ENCODE results near the gene C13orf46. TPM values are rescaled to one million over a fixed set of nuclear protein-coding genes. Genes with fewer than 3 reads are reported as not detected.

C13orf46 gene
- total RNA-seq, 1 donor from 2014 or later, result 0.33 TPM

GRCh38 chr13:114015969-114016295 is 42.1 kb upstream of the C13orf46 start:
- Histone ChIP-seq H3K9me3 (replicated peaks) (no peaks in the 10 kb centered on the region), H3K4me1 (no peaks in the 10 kb centered on the region), H3K27me3 (ENCODE audit: low read depth) (no peaks in the 10 kb centered on the region), H3K4me3 (no peak overlapping the region), H3K36me3 (peaks cover 63% of the 10 kb centered on the region), H3K27ac (replicated peaks) (no peak overlapping the region)
- DNase-seq, result no peak
- intact Hi-C loops (cut with micrococcal nuclease), result no loop called here
- no peak for TF ChIP-seq CTCF (IDR thresholded peaks at IDR 0.05; ENCODE audit: borderline replicate concordance)

- TF ChIP-seq CTCF (IDR thresholded peaks at IDR 0.05; ENCODE audit: borderline replicate concordance), result no peak
- no peaks in the 10 kb centered on the region for H3K27me3 ChIP-seq (ENCODE audit: low read depth)
- intact Hi-C loops (cut with micrococcal nuclease), result no loop called here
- H3K27ac ChIP-seq (replicated peaks), result peak overlapping the region; percentile 37
- H3K4me3 ChIP-seq, result no peak overlapping the region
- no peaks in the 10 kb centered on the region for H3K4me1 ChIP-seq
- no peak for DNase-seq
- H3K36me3 ChIP-seq, result peaks cover 60% of the 10 kb centered on the region
- no peaks in the 10 kb centered on the region for H3K9me3 ChIP-seq (replicated peaks)
These were observed 41.5 kb upstream of the C13orf46 start for GRCh38 chr13:114015111-114015968.

GRCh38 chr13:114013952-114014629 is 40.2 kb upstream of the C13orf46 start:
- Histone ChIP-seq H3K9me3 (replicated peaks) (no peaks in the 10 kb centered on the region), H3K36me3 (peaks cover 71% of the 10 kb centered on the region), H3K27ac (replicated peaks) (no peak overlapping the region), H3K4me3 (no peak overlapping the region), H3K4me1 (no peaks in the 10 kb centered on the region), H3K27me3 (ENCODE audit: low read depth) (no peaks in the 10 kb centered on the region)
- no peak for TF ChIP-seq CTCF (IDR thresholded peaks at IDR 0.05; ENCODE audit: borderline replicate concordance)
- intact Hi-C loops (cut with micrococcal nuclease), result no loop called here
- DNase-seq, result no peak

- H3K27ac ChIP-seq (replicated peaks), result no peak overlapping the region
- H3K27me3 ChIP-seq (ENCODE audit: low read depth), result no peaks in the 10 kb centered on the region
- no peaks in the 10 kb centered on the region for H3K4me1 ChIP-seq
- DNase-seq, result no peak
- intact Hi-C loops (cut with micrococcal nuclease), result no loop called here
- no peaks in the 10 kb centered on the region for H3K9me3 ChIP-seq (replicated peaks)
- TF ChIP-seq CTCF (IDR thresholded peaks at IDR 0.05; ENCODE audit: borderline replicate concordance), result no peak
- no peak overlapping the region for H3K4me3 ChIP-seq
- peaks cover 68% of the 10 kb centered on the region for H3K36me3 ChIP-seq
These were observed 39.5 kb upstream of the C13orf46 start for GRCh38 chr13:114013336-114013735.

- intact Hi-C loops (cut with micrococcal nuclease), result no loop called here
- Histone ChIP-seq H3K27ac (replicated peaks) (no peak overlapping the region), H3K4me3 (no peak overlapping the region), H3K36me3 (peaks cover 64% of the 10 kb centered on the region), H3K4me1 (no peaks in the 10 kb centered on the region), H3K27me3 (ENCODE audit: low read depth) (no peaks in the 10 kb centered on the region), H3K9me3 (replicated peaks) (no peaks in the 10 kb centered on the region)
- TF ChIP-seq CTCF (IDR thresholded peaks at IDR 0.05; ENCODE audit: borderline replicate concordance), result no peak
- DNase-seq, result no peak
These were observed 39.0 kb upstream of the C13orf46 start for GRCh38 chr13:114012921-114013320.
